ENCODE results near the gene ROCK2.
"Not testable (repeated sequence)": the region's sequence is repeated elsewhere in the genome, so short reads cannot be mapped to it uniquely, and the experiment has no call there.

The ROCK2 gene

GRCh38 chr2:11267931-11268330 lies 76.5 kb downstream of the ROCK2 start:
- no peak for DNase-seq (ENCODE audit: low read depth)

- no peak for DNase-seq (ENCODE audit: low read depth)
These were observed 79.6 kb downstream of the ROCK2 start for GRCh38 chr2:11264818-11265217.

- no peak for DNase-seq (ENCODE audit: low read depth)
These were observed 80.4 kb downstream of the ROCK2 start for GRCh38 chr2:11264007-11264406.

GRCh38 chr2:11263177-11263576 lies 81.3 kb downstream of the ROCK2 start:
- DNase-seq (ENCODE audit: low read depth) = no peak

- DNase-seq (ENCODE audit: low read depth) = not testable (repeated sequence)
These were observed 82.0 kb downstream of the ROCK2 start for GRCh38 chr2:11262438-11262837.

GRCh38 chr2:11261564-11261963 lies 82.9 kb downstream of the ROCK2 start:
- DNase-seq (ENCODE audit: low read depth) = not testable (repeated sequence)

- DNase-seq (ENCODE audit: low read depth) = no peak
These were observed 83.5 kb downstream of the ROCK2 start for GRCh38 chr2:11260979-11261378.

GRCh38 chr2:11257964-11258363 lies 86.5 kb downstream of the ROCK2 start:
- DNase-seq (ENCODE audit: low read depth) = no peak

GRCh38 chr2:11257078-11257477 lies 87.4 kb downstream of the ROCK2 start:
- DNase-seq (ENCODE audit: low read depth) = no peak

GRCh38 chr2:11256166-11256565 lies 88.3 kb downstream of the ROCK2 start:
- DNase-seq (ENCODE audit: low read depth) = no peak

- no peak for DNase-seq (ENCODE audit: low read depth)
These were observed 90.3 kb downstream of the ROCK2 start for GRCh38 chr2:11254100-11254536.

- DNase-seq (ENCODE audit: low read depth) = not testable (repeated sequence)
These were observed 92.0 kb downstream of the ROCK2 start for GRCh38 chr2:11252458-11252857.

GRCh38 chr2:11250400-11251196 lies 93.8 kb downstream of the ROCK2 start:
- DNase-seq (ENCODE audit: low read depth) = no peak

- no peak for DNase-seq (ENCODE audit: low read depth)
These were observed 99.1 kb downstream of the ROCK2 start for GRCh38 chr2:11245322-11245721.

- DNase-seq (ENCODE audit: low read depth) = no peak
These were observed 100.2 kb downstream of the ROCK2 start for GRCh38 chr2:11244091-11244826.

GRCh38 chr2:11243512-11243911 lies 100.9 kb downstream of the ROCK2 start:
- no peak for DNase-seq (ENCODE audit: low read depth)

- no peak for DNase-seq (ENCODE audit: low read depth)
These were observed 101.8 kb downstream of the ROCK2 start for GRCh38 chr2:11242542-11243174.

- no peak for DNase-seq (ENCODE audit: low read depth)
These were observed 102.8 kb downstream of the ROCK2 start for GRCh38 chr2:11241412-11242203.

GRCh38 chr2:11239666-11240462 lies 104.6 kb downstream of the ROCK2 start:
- DNase-seq (ENCODE audit: low read depth) = no peak

- DNase-seq (ENCODE audit: low read depth) = no peak
These were observed 105.3 kb downstream of the ROCK2 start for GRCh38 chr2:11239147-11239546.

GRCh38 chr2:11237122-11237521 lies 107.3 kb downstream of the ROCK2 start:
- DNase-seq (ENCODE audit: low read depth) = no peak
